Activated CD4-positive, alpha-beta T cell treated with anti-CD3 and anti-CD28 coated beads, Interleukin-2, amount 50 U/mL, for 24 hours (primary cell): Measurements from ENCODE around the gene RAB6B.

ENCODE experiments used
- DNase-seq, 2 donors: peaks; one replicate each; pipeline ENCODE4 v3.0.0-alpha.2; 2020; ENCODE audit warnings: low read depth in 1 of 2, low spot score in 1 of 2

RAB6B gene

DNA sequence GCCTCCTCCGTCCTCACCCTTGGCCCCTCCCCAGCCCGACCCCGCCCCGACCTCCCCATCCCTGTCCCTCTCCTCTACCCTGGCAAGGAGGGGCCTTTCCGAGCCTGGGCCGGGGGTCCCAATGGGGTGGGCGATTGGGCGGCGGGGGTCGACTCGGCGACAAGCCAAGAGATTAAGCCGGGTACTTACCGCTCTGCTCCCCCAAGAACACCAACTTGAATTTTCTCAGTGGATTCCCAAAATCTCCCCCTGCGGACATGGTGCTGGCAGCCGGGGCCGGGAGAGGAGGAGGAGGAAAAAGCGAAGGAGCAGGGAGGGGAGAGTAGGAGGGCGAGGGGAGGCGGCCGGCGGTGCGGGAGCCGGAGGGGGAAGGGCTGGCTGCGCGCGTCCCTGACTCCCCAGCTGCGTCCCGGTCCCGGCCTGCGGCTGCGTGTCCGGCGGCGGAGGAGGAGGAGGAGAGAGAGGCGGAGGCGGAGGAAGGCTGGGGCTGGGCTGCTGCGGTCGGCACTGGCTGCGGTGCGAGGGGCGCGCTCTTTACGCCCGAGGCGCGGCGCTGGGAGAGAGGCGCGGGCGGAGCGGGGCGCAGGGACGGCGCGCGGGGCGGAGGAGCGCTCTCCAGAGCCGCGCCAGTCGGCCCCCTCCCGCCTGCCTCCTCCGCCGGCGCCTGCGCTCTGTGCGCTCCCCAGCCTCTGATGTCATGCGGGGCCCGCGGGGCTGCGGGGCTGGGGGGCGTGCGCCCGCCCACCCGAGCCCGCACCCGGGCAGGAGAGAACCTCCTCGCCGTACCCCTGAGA, at the start of gene RAB6B:
Gene RAB6B (minus strand): TSS at position 675 of the 794 bp plus-strand sequence. CDS start 416 bp downstream, at position 259.
- no peak for DNase-seq

DNA sequence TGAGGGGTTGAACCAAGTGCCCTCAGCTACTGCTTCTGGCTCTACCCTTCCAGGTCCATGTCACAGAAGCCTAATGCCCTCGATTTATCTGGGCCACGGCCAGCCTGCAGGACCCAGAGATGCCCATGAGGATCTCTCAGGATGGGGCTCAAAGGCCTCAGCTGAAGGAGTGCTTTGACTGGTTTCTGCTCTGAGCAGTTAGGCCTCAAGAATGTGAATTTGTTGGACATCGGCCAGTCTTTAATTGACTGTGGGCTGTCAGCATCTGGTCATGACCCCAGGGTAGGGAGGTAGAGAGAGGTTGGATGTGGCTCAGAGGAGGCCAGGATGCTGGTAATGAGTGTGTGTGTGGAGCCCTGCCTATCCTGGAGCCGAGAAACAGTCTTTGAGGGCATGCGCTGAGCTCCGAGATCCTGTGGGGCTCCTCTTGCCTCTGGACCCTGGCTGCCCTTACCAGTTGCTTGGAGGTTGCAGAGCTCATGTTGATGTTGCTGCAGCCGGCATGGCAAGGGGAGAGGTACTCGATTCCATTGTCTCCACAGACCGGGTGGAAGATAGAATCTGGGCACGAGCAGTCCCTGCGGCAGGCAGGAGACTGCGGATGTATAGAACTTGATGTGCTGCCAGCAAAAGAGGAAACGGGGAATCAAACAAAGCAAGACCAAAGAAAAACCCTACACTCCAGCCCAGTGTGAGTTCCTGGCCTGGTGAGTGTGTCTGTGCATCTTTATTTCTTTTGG, 49.1 kb upstream of the RAB6B start:
- no peak for DNase-seq

DNA sequence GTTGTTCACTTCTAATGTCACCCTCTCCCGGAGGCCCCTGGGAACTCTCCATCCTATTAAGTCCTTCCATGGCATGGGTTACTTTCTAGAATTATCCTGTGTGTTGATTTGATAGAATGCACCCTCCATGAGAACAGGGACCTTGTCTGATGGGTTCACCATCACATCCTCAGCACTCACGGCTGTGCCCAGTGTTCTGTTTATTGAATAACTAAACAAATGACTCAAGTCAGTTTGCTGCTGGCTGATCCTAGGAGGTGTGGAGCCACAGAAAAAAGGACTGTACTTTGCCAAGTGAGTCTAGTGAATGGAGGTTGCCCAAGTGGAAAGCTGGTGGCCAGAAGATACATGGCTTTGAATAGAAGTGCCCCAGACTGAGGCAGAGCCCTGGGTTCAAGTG, 48.5 kb upstream of the RAB6B start:
- DNase-seq, result no peak

DNA sequence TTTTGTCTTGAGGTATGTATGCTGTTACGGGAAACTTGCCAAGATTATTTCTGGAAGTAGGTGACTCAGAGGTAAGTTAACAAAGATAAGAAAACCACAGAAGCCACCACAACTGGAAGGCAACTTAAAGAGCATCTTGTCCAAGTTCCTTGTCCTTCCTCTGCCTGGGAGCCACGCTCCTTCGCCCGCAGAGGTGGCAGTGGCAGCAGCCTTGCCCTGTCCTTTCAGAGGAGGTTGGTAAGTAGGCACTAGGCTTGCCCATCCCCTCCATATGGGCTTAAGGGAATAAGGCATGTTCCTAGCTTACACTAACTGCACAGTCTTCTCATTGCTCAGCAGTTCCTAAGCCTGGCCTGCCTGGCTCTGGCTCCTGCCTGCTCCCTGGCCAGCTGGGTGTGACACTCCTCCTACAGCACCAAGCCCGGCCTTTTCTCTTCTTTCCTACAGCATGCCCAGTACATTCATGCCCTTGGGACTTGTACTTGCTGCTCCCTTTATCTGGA, 48.0 kb upstream of the RAB6B start:
- no peak for DNase-seq

DNA sequence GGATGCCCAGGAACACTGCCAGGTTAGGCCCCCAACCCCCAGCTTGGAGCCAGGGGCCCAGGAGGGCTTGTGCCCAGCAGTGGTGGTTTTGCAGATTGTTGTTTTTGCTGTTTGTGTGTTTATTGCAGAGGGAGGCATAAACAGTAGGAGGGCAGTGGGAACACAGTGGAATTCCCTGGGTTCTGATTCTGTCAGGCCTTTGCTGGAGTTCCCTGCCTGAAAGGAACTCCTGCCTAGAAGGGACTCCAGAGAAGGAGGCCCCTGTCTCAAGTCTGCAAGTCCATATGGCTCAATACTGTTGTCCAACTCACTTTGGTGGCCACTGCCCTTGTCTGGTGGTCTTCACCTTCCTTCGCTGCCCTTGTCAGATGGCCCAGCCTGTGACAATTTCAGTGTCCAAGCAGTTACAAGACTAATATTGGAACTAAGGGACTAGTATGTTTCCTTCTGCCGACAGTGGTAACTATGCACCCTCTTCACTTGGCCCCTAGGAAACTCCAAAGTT, 47.4 kb upstream of the RAB6B start:
- DNase-seq, result no peak

DNA sequence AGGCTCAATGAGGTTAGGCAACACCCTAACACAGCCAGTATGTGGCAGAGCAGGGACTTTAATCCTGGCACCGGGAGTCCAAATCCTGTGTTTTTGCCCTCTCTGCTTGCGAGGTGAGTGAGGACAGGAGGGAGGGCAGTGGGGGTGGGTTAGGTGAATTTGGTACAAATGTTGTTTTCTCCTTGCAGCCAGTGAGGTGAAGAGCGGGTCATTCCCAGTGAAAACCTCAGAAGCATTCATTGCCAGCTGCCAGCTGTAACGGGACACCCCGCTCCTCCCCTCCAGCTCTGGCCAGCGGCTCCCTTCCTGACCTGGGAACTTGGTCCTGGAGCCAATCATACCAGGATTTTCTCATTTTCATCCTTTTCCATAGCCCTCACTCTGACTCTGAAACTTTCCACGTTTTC, 45.7 kb upstream of the RAB6B start:
- no peak for DNase-seq

DNA sequence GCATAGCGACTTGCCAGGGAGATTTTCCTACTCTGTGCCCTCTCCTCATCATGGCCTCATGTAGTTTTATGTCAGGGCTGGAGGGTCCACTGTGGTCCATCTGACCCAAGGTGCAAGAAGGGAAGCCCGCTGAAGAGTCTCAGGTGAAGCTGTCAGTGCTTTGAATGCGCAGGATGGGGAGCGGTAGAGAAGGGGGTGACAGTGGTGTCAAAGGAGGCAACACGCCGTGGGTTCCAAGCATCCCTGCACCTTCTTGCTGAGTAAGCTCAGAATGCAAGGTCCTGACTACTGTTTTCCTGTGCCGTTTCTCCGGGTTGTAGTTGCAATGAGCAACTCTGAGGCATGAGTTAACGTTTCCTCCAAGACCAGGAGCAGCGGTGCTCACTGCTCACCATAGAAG, 44.9 kb upstream of the RAB6B start:
- no peak for DNase-seq

DNA sequence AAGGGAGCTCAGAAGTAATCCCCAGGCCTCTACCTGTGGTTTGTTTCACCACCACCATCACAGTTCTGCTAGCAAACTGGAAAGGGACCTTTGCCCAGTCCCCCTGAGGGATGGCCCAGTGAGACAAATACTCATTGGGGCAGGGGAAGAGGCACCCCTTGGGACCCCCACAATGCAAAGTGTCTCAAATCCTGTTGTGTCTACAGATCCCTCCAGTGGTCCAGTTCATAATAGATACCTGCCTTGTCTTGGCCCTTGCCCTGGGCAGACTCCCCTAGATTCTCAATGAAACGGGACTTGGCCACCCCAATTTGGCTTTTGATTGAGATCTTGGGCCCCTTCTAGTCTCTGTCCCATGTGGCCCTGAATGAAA, 43.8 kb upstream of the RAB6B start:
- no peak for DNase-seq

DNA sequence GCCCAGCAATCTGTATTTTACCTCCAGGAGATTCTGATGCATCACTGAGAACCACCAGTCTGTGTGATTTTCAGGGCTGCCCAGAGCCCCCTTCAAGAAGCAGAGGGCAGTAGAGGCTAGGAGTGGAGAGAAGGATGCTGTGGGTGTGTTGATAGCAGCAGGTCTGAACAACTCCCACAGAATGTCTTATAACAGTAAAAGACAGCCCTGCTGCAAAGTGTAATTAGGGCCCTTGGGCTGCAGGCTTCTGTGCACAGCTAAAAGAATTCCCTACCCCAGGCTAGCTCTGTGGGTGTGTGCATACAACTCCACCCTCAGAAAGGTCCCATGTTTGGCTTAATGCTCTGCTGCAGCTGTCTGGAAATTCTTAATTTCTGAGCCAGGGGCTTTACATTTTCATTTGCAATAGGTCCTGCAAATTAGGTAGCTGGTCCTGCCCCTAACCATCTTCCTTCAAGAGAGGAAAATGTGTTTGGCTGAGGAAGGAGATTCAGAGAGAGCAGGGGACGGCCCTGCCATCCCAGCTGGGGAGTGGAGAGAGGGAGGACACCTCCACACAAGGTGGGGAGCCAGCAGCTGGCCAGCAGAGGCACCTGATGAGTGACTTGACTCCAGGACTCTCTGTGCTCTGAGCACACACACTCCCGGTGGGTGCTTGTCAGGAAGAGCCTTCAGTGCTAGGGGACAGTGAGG, 43.2 kb upstream of the RAB6B start:
- no peak for DNase-seq

DNA sequence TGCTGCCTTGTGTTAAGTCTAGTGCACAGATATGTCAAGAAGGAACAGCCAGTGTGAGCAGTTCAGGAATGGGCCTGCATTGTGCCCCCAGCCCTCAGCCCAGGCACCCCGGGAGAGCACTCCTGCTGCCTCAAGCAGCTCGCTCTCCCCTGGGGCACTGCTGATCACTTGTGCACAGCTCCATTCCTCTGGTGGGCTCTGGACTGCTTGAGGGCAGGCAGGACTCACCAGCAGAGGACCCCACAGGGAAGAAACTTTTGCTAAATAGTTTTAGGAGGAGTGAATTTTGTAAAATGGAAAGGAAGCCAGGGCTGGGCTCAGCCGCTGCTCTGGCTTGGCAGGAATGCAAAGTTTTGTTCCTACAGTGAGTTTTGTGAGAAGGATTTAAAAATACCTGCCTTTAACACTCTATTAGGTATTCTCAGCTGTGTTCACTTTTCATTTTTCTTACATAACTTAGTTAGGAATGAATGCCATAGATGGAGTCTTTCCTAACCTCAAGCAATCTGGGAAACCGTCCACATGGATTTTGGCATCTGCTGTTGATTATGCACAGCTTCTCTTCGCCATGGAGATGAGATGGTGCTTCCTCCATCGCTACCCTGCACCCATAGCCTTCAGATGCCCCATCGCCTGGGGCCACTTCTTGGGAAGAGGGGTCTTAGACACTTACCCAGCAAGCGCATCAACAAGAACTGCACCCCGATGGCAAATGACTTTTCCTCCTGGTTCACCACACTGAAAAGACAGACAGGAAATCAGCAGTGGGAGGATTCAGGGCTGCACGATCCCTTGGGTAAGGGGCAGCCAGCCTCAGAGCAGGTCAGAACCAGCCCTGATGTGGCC, 42.3 kb upstream of the RAB6B start:
- DNase-seq, result no peak

DNA sequence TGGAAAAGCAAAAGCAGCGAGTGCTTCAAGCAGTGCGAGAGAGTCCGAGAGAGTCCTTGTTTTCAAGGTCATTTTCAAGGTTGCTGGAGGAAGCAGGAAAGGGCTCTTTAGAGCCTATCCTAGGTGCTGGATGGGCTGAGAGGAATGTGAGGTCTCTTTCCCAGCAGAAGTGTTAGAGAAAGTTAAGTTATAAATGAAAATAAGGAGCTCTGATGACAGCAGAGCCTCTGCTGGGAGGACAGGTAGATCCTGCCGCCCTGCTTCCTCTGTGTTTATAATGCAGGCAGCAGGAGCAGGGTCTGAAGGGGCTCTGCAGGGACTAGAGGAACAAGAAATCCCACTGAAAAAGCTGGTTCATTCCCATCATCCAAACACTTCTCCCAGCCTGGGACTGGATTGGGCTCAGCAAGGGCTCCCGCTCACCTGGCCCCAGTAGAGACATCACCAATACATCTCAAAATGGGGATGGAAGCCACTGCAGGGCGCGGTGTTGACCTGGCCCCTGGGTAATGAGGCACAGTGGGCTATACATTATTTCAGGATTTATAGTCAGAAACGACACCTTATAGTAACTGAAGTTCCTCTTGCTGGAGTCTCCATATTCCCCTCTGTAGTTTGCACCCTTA, 41.5 kb upstream of the RAB6B start:
- no peak for DNase-seq

DNA sequence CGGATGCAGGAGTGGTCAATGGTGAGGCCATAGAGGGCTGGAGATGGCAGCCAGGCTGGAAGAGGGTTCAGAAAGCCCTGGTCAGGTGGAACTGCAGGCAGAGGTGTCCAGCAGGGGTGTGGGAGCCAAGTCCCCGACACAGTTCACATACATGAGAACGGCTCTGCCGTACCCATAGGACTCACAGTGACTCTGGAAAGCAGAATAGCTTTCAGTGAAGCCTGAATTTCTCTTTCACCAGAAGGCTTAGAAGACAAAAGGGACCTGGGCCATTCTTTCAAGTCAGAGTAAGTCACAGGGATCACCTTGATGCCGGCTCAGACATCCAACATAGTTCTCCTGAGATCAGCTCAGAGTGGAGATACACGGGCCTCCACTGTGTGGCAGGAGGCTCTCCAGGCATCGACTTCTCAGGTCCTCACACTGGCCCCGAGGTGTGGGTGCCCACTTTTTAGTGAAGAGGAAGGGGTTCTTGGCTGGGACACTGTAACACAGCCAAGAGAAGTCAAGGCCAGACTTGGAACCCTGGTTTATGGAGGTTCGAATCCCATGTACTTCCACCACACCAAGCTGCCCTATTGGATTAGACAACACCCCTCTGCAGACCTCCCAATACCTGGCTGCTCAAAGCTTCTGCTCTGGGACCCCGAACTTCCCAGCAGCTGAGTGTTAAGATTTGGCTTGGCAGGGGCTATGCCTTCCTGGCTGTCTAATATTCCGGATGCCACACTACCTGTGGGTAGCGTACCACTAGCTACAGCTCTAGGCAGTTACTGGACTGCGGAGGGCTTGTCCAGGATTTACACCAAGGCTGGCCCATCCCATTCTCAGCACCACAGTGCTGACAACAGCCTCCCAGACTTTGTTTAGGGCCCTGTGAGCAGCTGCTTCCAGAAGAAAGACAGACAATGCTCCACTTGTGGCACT, 40.4 kb upstream of the RAB6B start:
- no peak for DNase-seq

DNA sequence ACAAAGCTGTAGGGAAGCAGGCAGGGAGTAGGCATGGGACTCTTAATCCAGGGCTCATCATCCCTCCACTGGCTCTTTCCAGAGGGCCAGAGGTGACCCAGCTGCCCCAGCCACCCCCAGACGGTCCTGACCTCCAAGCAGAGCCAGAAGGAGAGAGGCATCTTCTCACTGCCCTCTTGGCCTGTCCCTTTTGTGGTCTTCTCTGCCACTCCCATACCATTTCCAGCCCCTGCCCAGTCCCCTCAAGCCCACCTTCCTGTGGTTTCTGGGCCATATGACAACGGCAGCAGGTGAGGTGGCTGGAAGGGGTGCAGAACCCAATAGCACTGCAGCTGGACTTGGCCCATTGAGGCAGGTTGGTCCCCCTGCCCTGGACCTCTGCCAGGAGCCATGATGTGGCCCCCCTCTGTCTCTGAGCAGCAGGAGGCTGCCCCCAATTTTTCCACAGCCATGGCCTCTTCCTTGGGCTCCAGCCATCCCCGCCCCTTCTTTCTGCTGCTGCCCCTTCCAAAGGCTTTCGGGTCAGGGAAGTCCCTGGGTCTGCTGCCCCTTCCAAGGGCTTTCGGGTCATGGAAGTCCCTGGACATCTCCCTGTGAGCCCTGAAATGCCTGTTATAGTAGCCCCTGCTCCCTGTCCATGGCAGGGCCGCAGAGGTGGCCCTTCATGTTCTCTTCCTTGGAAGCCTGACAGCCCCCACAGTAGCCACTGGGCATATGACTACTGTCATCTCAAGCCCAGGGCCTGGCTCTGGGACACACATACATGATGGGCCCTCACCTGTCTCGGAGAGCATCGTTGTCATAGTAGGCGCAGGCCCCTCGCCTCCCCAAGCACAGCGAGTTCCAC, 39.5 kb upstream of the RAB6B start:
- no peak for DNase-seq

DNA sequence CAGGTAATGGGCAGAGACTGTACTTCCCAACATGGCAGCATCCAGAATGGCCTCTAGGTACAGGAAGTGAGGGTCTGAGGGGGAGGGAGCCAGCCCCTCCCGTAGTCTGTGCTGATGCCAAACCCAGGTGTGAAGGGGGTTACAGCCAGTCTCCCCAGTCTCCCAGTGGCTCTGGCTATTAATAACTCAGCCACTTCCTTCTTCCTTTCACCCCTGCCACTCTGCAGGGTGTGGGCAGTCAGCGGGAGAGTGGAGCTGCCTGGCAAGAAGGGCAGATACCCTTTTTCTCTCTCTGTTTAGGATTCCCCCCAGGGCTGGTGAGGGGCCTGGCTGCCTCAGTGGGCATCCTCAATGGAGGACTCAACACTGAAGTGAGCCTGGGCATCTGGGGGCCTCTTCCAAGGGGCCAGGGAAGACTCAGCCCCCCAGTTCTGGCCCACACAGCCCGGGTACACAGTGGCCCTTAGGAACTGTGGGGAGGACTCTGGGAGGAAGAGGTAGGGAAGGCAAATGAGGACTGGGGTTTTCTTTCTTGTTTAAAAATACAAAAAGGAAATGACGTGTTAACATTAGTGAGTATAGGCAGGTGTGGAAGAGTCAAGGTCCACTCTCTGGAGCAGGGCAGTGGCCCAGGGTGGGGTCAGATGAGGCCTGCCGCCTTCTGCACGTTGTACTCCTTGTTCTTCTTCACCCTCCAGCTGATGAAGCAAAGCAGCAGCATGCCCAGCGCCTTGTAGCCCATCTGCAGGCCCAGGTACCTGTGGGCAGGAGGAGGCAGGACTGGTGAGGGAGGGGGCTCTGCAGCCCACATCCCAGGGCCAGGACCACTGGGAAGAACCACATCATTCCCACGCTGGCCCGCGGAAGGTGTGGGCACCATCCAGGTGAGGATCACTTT, 38.6 kb upstream of the RAB6B start:
- no peak for DNase-seq

DNA sequence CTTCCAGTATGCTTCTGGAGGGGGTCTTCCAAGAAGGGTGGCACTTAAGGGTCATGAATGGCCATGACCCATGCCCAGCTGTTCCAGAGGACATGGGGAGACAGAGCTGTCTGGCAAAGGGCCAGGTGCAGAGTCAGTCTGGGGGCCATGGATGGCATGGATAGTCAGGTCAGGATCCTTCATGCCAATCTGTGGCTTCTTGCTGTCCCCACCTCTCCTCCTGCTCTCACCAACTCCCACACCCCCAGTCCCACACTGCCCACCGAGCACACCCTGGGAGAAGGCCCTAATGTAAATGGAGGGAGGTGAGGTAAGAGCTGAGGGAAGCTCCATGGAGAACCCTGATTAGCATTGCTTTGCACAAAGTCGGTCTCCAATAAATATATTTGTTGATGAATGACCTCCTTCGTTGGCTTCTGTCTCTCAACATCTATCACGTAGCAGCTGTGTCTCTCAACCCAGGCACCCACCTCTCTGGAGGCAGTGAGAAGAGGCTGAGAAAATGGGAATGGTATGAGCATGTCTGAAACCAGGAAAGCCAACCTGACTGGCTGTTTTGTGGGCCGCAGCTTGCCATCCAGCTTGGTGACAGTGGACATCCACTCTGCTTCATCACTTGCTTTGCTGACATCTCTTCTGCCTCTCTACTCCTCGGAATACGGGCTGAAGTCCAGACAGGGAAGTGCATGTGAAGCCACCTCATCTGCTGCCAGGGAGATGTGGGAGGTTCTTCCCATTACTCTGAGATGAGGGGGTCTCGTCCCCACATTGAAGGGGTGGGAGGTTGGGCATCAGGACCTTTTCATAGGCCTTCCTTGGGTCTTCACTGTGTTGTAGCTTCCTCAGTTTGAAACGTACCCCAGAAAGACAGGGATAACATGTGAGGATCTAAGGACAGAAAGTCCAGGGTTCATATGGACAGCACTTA, 37.7 kb upstream of the RAB6B start:
- no peak for DNase-seq

DNA sequence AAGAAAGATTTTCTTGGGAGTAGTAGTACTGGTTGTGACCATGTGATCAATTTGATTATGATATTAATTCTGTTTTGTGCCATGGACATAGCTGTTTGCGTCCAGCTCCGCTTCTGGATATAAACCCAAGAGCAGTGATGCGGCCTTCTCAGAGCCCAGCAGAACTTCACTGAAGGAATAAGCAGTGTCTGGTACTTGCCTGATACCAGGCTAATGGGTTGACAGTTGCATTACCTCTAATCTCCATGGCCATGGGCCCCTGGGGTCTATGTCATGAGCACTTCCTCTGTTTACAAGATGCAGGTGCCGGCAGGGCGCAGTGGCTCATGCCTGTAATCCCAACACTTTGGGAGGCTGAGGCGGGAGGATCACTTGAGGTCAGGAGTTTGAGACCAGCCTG, 36.3 kb upstream of the RAB6B start:
- no peak for DNase-seq
